ENCODE measurements around the gene BAD. TPM values are rescaled to one million over a fixed set of nuclear protein-coding genes. Genes with fewer than 3 reads are reported as not detected.

Gene BAD
- total and polyA plus RNA-seq, 2 donors (not counting 1 experiment from before 2014, with no cell fraction given), result 24.0 to 39.1 TPM

DNA sequence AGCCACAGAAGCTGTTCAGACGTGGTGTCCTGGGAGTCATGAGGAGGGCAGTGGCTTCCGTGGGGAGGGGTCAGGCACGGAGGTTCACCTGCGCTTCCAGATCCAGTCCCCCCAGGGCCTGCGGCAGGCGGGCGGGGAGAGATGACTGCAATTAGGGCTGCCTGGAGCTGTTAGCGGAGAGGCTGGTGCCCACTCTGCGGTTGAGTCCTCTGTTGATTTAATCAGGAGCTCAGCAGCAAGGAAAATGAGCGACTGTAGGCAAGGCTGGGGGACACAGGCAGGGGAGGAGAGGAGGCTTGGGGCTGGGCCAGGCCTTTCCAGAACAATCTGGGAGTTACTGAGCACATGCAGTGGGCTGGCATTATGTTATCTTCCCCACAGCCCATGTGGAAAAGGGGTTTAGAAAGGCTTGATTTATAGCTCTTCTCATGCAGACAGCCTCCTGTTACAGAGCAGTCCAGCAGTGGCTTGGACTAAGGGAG, 20.1 kb downstream of the BAD start:
- Histone ChIP-seq H3K4me3 (ENCODE audit: control extremely low read depth in 1 of 5, extremely low read depth in 1 of 5, insufficient read depth in 1 of 5, low read depth in 2 of 5, low read length in 4 of 5) (no peak overlapping the region), H3K9me3 (ENCODE audit: control extremely low read depth in 1 of 3, control insufficient read depth in 2 of 3, insufficient read depth in 1 of 3, low read length in 2 of 3) (peaks cover 0 to 3% (median 0%) of the 10 kb centered on the region in 3 donors), H3K4me1 (ENCODE audit: control insufficient read depth in 2 of 2, insufficient read depth in 2 of 2, low read length in 2 of 2) (peaks cover 9 to 14% of the 10 kb centered on the region in 2 donors), H3K27me3 (replicated peaks in 1 of 4; ENCODE audit: control extremely low read depth in 1 of 4, control insufficient read depth in 3 of 4, insufficient read depth in 4 of 4, low read length in 3 of 4) (no peaks in the 10 kb centered on the region), H3K27ac (ENCODE audit: low read length in 2 of 2) (no peak overlapping the region), H3K9ac (ENCODE audit: low read length) (no peak overlapping the region), H2AFZ (ENCODE audit: insufficient read depth, low read depth, low read length, poor library complexity, severe bottlenecking) (no peak overlapping the region), H3K79me2 (ENCODE audit: control insufficient read depth, insufficient read depth, low read length) (no peaks in the 10 kb centered on the region), H4K20me1 (ENCODE audit: control insufficient read depth, insufficient read depth, low read length, poor library complexity, severe bottlenecking) (no peaks in the 10 kb centered on the region), H3K36me3 (replicated peaks in 1 of 2; ENCODE audit: control extremely low read depth in 1 of 2, control insufficient read depth in 1 of 2, extremely low read depth in 1 of 2, insufficient read depth in 2 of 2, low read length in 1 of 2) (no peaks in the 10 kb centered on the region), H3K4me2 (replicated peaks; ENCODE audit: low read depth, low read length, poor library complexity, severe bottlenecking) (no peak overlapping the region)
- ChIA-PET POLR2A (interaction anchor here (0.6 to 1.5 kb wide), 2 partner anchors 59 to 1458 kb away, joined by 4 to 5 read pairs; partner anchors contain the start of gene FERMT3), CTCF (interaction anchor here (0.9 to 1.4 kb wide), 4 partner anchors 13 to 60 kb away, joined by 3 to 4 read pairs (median 3); partner anchors contain the start of genes FERMT3 and PLCB3)
- Mint-ChIP-seq H3K9me3 (ENCODE audit: insufficient read depth) (no peaks in the 10 kb centered on the region), H3K4me3 (no peak overlapping the region), H3K27me3 (no peaks in the 10 kb centered on the region), H3K27ac (no peak overlapping the region), H3K4me1 (peaks cover 6% of the 10 kb centered on the region)
- DNase-seq (no peak), ATAC-seq (ENCODE audit: low read depth) (no peak)
- intact Hi-C loops (cut with micrococcal nuclease), result no loop called here
- TF ChIP-seq EZH2 (IDR thresholded peaks at IDR 0.05; ENCODE audit: borderline replicate concordance, insufficient read depth, low read depth, low read length, poor library complexity, severe bottlenecking), result no peak
- TF ChIP-seq, protein P1, sequence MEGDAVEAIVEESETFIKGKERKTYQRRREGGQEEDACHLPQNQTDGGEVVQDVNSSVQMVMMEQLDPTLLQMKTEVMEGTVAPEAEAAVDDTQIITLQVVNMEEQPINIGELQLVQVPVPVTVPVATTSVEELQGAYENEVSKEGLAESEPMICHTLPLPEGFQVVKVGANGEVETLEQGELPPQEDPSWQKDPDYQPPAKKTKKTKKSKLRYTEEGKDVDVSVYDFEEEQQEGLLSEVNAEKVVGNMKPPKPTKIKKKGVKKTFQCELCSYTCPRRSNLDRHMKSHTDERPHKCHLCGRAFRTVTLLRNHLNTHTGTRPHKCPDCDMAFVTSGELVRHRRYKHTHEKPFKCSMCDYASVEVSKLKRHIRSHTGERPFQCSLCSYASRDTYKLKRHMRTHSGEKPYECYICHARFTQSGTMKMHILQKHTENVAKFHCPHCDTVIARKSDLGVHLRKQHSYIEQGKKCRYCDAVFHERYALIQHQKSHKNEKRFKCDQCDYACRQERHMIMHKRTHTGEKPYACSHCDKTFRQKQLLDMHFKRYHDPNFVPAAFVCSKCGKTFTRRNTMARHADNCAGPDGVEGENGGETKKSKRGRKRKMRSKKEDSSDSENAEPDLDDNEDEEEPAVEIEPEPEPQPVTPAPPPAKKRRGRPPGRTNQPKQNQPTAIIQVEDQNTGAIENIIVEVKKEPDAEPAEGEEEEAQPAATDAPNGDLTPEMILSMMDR (IDR thresholded peaks at IDR 0.05), result no peak
- WGBS (ENCODE audit: insufficient coverage), result 93% methylated on average over 8 of the region's 10 CpGs

DNA sequence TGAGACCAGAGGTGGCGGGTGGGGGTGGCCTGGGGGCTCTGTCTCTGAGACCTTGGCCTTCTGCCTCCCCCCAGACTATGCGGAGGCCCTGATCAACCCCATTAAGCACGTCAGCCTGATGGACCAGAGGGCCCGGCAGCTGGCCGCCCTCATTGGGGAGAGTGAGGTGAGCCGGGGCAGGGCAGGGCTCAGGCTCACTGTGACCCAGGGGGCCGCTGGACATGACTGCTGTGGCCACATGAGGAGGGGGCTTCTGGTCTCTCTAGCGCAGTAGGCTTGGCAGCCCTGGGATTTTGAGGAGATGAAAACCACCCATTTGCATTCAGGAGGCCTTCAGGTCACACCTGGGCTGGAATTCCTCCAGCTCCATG, 20.5 kb downstream of the BAD start:
- no peak overlapping the region for H3K4me3 ChIP-seq (ENCODE audit: control extremely low read depth in 1 of 5, extremely low read depth in 1 of 5, insufficient read depth in 1 of 5, low read depth in 2 of 5, low read length in 4 of 5)
- Mint-ChIP-seq H3K27ac (no peak overlapping the region), H3K4me3 (no peak overlapping the region), H3K27me3 (no peaks in the 10 kb centered on the region), H3K9me3 (ENCODE audit: insufficient read depth) (no peaks in the 10 kb centered on the region), H3K4me1 (peaks cover 3% of the 10 kb centered on the region)
- intact Hi-C loops (cut with micrococcal nuclease), result no loop called here
- DNase-seq (no peak), ATAC-seq (ENCODE audit: low read depth) (no peak)
- no peaks in the 10 kb centered on the region for H3K9me3 ChIP-seq (ENCODE audit: control extremely low read depth in 1 of 3, control insufficient read depth in 2 of 3, insufficient read depth in 1 of 3, low read length in 2 of 3)
- CTCF ChIA-PET, result interaction anchor here (0.9 to 1.4 kb wide), 3 partner anchors 40 to 60 kb away, joined by 3 to 4 read pairs (median 3); partner anchors contain the start of gene FERMT3
- no peak overlapping the region for H2AFZ ChIP-seq (ENCODE audit: insufficient read depth, low read depth, low read length, poor library complexity, severe bottlenecking)
- H4K20me1 ChIP-seq (ENCODE audit: control insufficient read depth, insufficient read depth, low read length, poor library complexity, severe bottlenecking), result no peaks in the 10 kb centered on the region
- H3K9ac ChIP-seq (ENCODE audit: low read length), result no peak overlapping the region
- no peak overlapping the region for H3K27ac ChIP-seq (ENCODE audit: low read length in 2 of 2)
- no peak for TF ChIP-seq EZH2 (IDR thresholded peaks at IDR 0.05; ENCODE audit: borderline replicate concordance, insufficient read depth, low read depth, low read length, poor library complexity, severe bottlenecking)
- TF ChIP-seq, protein P1 (IDR thresholded peaks at IDR 0.05), result no peak
- no peaks in the 10 kb centered on the region for H3K36me3 ChIP-seq (replicated peaks in 1 of 2; ENCODE audit: control extremely low read depth in 1 of 2, control insufficient read depth in 1 of 2, extremely low read depth in 1 of 2, insufficient read depth in 2 of 2, low read length in 1 of 2)
- H3K79me2 ChIP-seq (ENCODE audit: control insufficient read depth, insufficient read depth, low read length), result no peaks in the 10 kb centered on the region
- WGBS (ENCODE audit: insufficient coverage), result 99% methylated on average over 6 of the region's 8 CpGs
- POLR2A ChIA-PET, result interaction anchor here (0.6 kb wide), 1 partner anchor 1458 kb away, joined by 4 read pairs; no protein-coding TSS in a partner anchor
- no peaks in the 10 kb centered on the region for H3K27me3 ChIP-seq (replicated peaks in 1 of 4; ENCODE audit: control extremely low read depth in 1 of 4, control insufficient read depth in 3 of 4, insufficient read depth in 4 of 4, low read length in 3 of 4)
- H3K4me2 ChIP-seq (replicated peaks; ENCODE audit: low read depth, low read length, poor library complexity, severe bottlenecking), result no peak overlapping the region
- H3K4me1 ChIP-seq (ENCODE audit: control insufficient read depth in 2 of 2, insufficient read depth in 2 of 2, low read length in 2 of 2), result peaks cover 9 to 11% of the 10 kb centered on the region in 2 donors

Measured in B cell (primary cell).